ENCODE measurements around the gene PLEKHA8.

DNA sequence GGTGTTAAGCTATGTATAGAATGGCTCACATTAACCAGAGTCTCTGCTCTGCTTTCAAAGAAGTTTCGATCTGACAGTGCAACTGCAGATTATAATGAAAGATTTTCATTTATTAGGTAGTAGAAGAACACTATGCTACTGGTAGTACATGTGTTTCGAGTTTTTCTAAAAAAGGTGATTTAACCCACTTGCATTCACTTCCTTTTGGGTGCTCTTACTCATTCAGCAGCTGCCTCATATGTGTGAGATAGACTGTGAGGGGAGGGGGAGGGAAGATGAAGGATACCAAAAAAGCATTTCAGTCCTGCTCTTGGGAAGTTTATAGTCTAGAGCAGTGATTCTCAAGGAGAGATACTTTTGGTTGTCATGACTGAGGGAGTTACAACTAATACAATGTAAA is 20.4 kb downstream of the PLEKHA8 start:
- TF ChIP-seq, protein P1, sequence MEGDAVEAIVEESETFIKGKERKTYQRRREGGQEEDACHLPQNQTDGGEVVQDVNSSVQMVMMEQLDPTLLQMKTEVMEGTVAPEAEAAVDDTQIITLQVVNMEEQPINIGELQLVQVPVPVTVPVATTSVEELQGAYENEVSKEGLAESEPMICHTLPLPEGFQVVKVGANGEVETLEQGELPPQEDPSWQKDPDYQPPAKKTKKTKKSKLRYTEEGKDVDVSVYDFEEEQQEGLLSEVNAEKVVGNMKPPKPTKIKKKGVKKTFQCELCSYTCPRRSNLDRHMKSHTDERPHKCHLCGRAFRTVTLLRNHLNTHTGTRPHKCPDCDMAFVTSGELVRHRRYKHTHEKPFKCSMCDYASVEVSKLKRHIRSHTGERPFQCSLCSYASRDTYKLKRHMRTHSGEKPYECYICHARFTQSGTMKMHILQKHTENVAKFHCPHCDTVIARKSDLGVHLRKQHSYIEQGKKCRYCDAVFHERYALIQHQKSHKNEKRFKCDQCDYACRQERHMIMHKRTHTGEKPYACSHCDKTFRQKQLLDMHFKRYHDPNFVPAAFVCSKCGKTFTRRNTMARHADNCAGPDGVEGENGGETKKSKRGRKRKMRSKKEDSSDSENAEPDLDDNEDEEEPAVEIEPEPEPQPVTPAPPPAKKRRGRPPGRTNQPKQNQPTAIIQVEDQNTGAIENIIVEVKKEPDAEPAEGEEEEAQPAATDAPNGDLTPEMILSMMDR (IDR thresholded peaks at IDR 0.05) = no peak
- TF ChIP-seq POLR2A (IDR thresholded peaks at IDR 0.05) = no peak
- no peak for TF ChIP-seq EP300 (IDR thresholded peaks at IDR 0.05)

Measured in suprapubic skin (tissue), 3 donors.